NCI-H2107 (cell line): Measurements from ENCODE around the gene PCDH12.
A peak's percentile ranks its signal among the peaks of the same experiment; 100 is the strongest.
"Not testable (repeated sequence)": the region's sequence is repeated elsewhere in the genome, so short reads cannot be mapped to it uniquely, and the experiment has no call there.

Experiments used
- DNase-seq: peaks from one replicate; lab custom pipeline; 2025; lab: John Stamatoyannopoulos, UW

PCDH12 gene

GRCh38 chr5:141935538-141935937 lies 22.5 kb downstream of the PCDH12 start:
- DNase-seq, result no peak

- DNase-seq, result peak; percentile 57
These were observed 23.7 kb downstream of the PCDH12 start for GRCh38 chr5:141934099-141934844.

- no peak for DNase-seq
These were observed 24.9 kb downstream of the PCDH12 start for GRCh38 chr5:141933151-141933550.

- DNase-seq, result no peak
These were observed 26.3 kb downstream of the PCDH12 start for GRCh38 chr5:141931694-141932093.

- no peak for DNase-seq
These were observed 28.5 kb downstream of the PCDH12 start for GRCh38 chr5:141929398-141930058.

- no peak for DNase-seq
These were observed 30.0 kb downstream of the PCDH12 start for GRCh38 chr5:141928051-141928450.

- DNase-seq, result no peak
These were observed 31.6 kb downstream of the PCDH12 start for GRCh38 chr5:141926434-141926833.

GRCh38 chr5:141923448-141924313 lies 34.3 kb downstream of the PCDH12 start, which contains the start of gene DELE1:
Gene DELE1 (plus strand): TSS chr5:141923871. CDS start chr5:141923942, 71 bp downstream.
- DNase-seq, result peak; percentile 25

GRCh38 chr5:141922827-141923447 lies 35.1 kb downstream of the PCDH12 start:
- not testable (repeated sequence) for DNase-seq

GRCh38 chr5:141920771-141921170 lies 37.2 kb downstream of the PCDH12 start:
- DNase-seq, result no peak

GRCh38 chr5:141919218-141920119 lies 38.5 kb downstream of the PCDH12 start:
- no peak for DNase-seq

- DNase-seq, result no peak
These were observed 40.2 kb downstream of the PCDH12 start for GRCh38 chr5:141917760-141918159.

GRCh38 chr5:141916522-141916921 lies 41.5 kb downstream of the PCDH12 start:
- DNase-seq, result no peak

GRCh38 chr5:141915881-141916336 lies 42.1 kb downstream of the PCDH12 start:
- no peak for DNase-seq

GRCh38 chr5:141914797-141915196 lies 43.2 kb downstream of the PCDH12 start:
- DNase-seq, result no peak

- no peak for DNase-seq
These were observed 43.7 kb downstream of the PCDH12 start for GRCh38 chr5:141914199-141914743.

GRCh38 chr5:141913560-141914198 lies 44.3 kb downstream of the PCDH12 start:
- DNase-seq, result no peak

GRCh38 chr5:141910271-141910673 lies 47.7 kb downstream of the PCDH12 start:
- DNase-seq, result no peak

- DNase-seq, result no peak
These were observed 48.8 kb downstream of the PCDH12 start for GRCh38 chr5:141909212-141909611.

GRCh38 chr5:141908796-141909195 lies 49.2 kb downstream of the PCDH12 start:
- DNase-seq, result no peak
